ENCODE measurements around the gene MAP3K20.

DNA sequence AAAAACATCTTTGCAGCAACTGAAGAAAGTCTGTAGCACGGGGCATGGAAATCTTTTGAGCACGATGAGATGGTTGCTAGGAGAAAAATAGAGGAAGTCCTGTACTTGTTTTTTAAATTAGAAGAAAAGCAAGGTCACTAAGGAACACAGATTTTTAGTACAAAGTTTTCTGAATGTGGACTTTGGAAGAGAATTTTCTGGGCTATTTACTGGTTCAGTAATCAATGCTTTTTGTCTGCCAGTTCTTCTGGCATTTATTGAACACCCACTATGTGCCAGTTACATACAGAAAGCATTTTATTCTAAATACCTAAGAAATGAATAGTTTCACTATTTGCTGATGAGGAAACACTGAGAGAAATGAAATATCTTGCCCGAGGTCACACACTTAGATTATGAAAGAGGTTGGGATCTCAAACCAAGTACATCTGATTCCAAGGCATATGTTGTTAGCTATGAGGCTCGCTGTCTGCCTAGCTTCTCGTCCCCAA, 15.6 kb upstream of the MAP3K20 start:
- TF ChIP-seq POLR2A (IDR thresholded peaks at IDR 0.05) (no peak), CTCF (IDR thresholded peaks at IDR 0.05 in 8 of 11, conservative IDR thresholded peaks at IDR 0.05 in 3 of 11) (no peak), POLR2AphosphoS5 (IDR thresholded peaks at IDR 0.05) (no peak)
